ENCODE data around the gene OGG1.

GRCh38 chr3:9739181-9739580 lies 10.6 kb upstream of the OGG1 start:
- TF ChIP-seq ZNF583 (CRISPR knock-in tag; IDR thresholded peaks at IDR 0.05) (no peak), PTRF (tag; IDR thresholded peaks at IDR 0.05) (no peak), BACH1 (tag; IDR thresholded peaks at IDR 0.05) (no peak), MYNN (IDR thresholded peaks at IDR 0.05) (no peak), MYNN (CRISPR knock-in tag; IDR thresholded peaks at IDR 0.05) (no peak), RAD21 (CRISPR knock-in tag; conservative IDR thresholded peaks at IDR 0.05 in 1 of 2, IDR thresholded peaks at IDR 0.05 in 1 of 2) (no peak), FOSL1 (tag; conservative IDR thresholded peaks at IDR 0.05) (no peak), NONO (IDR thresholded peaks at IDR 0.05; ENCODE audit: low read depth in 2 of 2, low read length in 1 of 2) (no peak), EZH2 (IDR thresholded peaks at IDR 0.05; ENCODE audit: borderline replicate concordance, low read depth, low read length) (no peak), HNRNPH1 (optimal IDR thresholded peaks at IDR 0.05; ENCODE audit: low read depth, low read length) (no peak), YY1 (IDR thresholded peaks at IDR 0.05; ENCODE audit: borderline replicate concordance in 1 of 3, control insufficient read depth in 1 of 3, extremely low read depth in 1 of 3, insufficient read depth in 3 of 3, insufficient read length in 1 of 3, insufficient replicate concordance in 2 of 3, low read depth in 1 of 3, low read length in 2 of 3) (no peak), HDAC6 (IDR thresholded peaks at IDR 0.05; ENCODE audit: low read depth, low read length) (no peak), KLF13 (tag; IDR thresholded peaks at IDR 0.05; ENCODE audit: borderline replicate concordance, low read depth) (no peak)
- TF ChIP-seq, protein P1, sequence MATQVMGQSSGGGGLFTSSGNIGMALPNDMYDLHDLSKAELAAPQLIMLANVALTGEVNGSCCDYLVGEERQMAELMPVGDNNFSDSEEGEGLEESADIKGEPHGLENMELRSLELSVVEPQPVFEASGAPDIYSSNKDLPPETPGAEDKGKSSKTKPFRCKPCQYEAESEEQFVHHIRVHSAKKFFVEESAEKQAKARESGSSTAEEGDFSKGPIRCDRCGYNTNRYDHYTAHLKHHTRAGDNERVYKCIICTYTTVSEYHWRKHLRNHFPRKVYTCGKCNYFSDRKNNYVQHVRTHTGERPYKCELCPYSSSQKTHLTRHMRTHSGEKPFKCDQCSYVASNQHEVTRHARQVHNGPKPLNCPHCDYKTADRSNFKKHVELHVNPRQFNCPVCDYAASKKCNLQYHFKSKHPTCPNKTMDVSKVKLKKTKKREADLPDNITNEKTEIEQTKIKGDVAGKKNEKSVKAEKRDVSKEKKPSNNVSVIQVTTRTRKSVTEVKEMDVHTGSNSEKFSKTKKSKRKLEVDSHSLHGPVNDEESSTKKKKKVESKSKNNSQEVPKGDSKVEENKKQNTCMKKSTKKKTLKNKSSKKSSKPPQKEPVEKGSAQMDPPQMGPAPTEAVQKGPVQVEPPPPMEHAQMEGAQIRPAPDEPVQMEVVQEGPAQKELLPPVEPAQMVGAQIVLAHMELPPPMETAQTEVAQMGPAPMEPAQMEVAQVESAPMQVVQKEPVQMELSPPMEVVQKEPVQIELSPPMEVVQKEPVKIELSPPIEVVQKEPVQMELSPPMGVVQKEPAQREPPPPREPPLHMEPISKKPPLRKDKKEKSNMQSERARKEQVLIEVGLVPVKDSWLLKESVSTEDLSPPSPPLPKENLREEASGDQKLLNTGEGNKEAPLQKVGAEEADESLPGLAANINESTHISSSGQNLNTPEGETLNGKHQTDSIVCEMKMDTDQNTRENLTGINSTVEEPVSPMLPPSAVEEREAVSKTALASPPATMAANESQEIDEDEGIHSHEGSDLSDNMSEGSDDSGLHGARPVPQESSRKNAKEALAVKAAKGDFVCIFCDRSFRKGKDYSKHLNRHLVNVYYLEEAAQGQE (IDR thresholded peaks at IDR 0.05; ENCODE audit: borderline replicate concordance): no peak
- TF ChIP-seq, protein P1 (CRISPR knock-in tag; IDR thresholded peaks at IDR 0.05; ENCODE audit: low read depth): no peak
- TF ChIP-seq, protein P2, sequence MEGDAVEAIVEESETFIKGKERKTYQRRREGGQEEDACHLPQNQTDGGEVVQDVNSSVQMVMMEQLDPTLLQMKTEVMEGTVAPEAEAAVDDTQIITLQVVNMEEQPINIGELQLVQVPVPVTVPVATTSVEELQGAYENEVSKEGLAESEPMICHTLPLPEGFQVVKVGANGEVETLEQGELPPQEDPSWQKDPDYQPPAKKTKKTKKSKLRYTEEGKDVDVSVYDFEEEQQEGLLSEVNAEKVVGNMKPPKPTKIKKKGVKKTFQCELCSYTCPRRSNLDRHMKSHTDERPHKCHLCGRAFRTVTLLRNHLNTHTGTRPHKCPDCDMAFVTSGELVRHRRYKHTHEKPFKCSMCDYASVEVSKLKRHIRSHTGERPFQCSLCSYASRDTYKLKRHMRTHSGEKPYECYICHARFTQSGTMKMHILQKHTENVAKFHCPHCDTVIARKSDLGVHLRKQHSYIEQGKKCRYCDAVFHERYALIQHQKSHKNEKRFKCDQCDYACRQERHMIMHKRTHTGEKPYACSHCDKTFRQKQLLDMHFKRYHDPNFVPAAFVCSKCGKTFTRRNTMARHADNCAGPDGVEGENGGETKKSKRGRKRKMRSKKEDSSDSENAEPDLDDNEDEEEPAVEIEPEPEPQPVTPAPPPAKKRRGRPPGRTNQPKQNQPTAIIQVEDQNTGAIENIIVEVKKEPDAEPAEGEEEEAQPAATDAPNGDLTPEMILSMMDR (IDR thresholded peaks at IDR 0.05 in 2 of 3, conservative IDR thresholded peaks at IDR 0.05 in 1 of 3; ENCODE audit: insufficient read depth in 2 of 3, low read depth in 1 of 3, low read length in 3 of 3): no peak
